ENCODE results near the gene KRTAP10-7. TPM values are rescaled to one million over a fixed set of nuclear protein-coding genes. Genes with fewer than 3 reads are reported as not detected.
"Not testable (repeated sequence)": the region's sequence is repeated elsewhere in the genome, so short reads cannot be mapped to it uniquely, and the experiment has no call there.

Gene KRTAP10-7
- total RNA-seq, 1 donor from 2014 or later, result not detected

DNA sequence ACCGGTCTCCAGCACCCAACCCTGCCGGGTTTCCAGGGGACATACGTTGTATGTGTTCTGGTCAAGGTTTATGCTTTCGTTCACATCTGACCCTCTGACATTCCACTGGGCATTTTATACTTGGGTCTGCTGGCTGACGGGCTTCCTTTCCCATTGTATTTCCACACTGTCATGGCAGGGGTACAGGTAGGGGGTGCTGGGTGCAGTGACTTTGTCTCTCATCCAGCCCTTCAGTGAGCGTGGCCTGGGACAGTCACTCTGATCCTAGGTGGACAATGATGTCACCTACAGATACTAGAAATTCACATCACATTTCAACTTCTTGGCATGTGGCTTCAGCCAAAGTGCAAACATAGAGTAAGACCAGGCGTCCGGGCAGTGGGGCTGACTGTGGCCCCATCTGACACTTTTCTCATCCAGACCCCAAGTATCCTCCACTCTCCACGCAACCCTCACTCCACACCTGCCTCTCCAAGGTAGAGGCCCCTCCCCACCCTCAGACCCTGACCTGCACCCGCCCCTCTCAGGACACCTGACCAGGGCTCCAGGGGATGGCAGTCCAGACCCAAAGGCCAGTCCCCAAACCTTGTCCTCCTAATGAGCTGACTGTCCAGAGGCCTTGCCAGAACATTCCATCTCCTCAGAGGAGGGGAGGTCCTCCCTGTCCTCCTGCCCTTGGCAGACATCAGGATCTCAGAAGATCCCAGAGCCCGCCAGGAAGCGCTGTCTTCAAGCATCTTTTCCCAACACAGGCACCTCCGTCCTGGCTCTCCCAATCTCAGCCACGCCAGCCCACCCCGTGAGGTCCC lies 36.0 kb downstream of the KRTAP10-7 start:
- DNase-seq (ENCODE audit: low spot score), result no peak

GRCh38 chr21:44637018-44637850 lies 36.8 kb downstream of the KRTAP10-7 start, which contains the start of gene KRTAP10-10:
TSS of gene KRTAP10-10 (plus strand) at chr21:44637356. CDS start at chr21:44637418, 62 bp downstream.
- no peak for DNase-seq (ENCODE audit: low spot score)

DNA sequence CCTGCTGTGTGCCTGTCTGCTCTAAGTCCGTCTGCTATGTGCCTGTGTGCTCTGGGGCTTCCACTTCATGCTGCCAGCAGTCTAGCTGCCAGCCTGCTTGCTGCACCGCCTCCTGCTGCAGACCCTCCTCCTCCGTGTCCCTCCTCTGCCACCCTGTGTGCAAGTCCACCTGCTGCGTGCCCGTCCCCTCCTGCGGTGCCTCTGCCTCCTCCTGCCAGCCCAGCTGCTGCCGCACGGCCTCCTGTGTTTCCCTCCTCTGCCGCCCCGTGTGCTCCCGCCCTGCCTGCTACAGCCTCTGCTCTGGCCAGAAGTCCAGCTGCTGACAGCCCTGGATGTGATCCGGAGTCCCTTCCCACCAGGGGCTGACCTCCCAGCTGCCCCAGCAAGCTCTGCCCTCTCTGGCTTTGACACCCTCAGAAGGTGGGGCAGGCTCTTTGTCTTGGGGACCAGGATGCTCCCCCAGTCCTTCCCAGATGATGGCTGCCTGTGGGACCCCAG lies 37.5 kb downstream of the KRTAP10-7 start:
- not testable (repeated sequence) for DNase-seq (ENCODE audit: low spot score)

GRCh38 chr21:44638506-44639330 lies 38.3 kb downstream of the KRTAP10-7 start:
- not testable (repeated sequence) for DNase-seq (ENCODE audit: low spot score)

DNA sequence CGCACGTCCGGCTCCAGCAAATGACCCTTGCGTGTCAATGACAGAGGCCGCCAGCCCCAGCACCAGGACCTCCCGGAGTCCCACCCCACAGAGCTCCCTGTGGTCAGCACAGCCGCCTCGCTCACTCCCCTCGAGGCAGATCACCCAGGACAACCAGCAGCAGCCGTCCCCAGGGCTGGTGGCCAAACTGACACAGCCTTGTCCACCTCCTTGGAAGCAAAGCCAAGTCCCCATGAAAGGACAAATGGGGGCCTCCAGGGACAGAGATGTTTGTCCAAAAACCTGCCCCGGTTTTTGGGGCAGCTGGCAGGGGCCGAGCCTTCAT lies 38.9 kb downstream of the KRTAP10-7 start:
- DNase-seq (ENCODE audit: low spot score), result no peak

GRCh38 chr21:44640761-44641160 lies 40.4 kb downstream of the KRTAP10-7 start:
- no peak for DNase-seq (ENCODE audit: low spot score)

DNA sequence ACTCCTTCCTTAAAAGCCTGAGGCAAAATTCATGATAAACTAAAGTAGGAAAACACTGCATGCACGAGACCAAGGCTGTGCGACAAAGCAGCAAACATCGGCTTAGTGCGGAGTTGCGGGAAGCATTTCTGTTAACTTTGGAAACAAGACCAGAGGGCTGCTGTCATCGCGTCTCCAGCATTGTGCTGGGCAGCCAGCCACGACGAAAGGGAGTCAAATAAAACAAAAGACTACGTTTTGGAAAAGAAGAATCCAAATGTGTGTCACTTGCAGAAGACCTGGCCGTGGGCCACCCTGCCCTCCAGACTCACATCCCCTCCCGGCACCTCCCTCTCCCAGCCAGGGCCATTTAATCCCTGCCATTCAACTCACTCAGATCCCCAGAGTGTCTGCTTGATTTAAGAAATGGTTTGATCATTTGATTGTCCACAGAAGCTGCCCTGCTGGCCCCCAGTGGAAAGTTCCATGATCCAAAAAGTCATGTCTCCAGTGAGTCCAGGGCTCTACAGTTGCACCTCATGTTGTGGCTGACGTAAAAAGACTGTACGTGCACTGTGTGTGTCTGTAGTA lies 43.4 kb downstream of the KRTAP10-7 start:
- no peak for DNase-seq (ENCODE audit: low spot score)

DNA sequence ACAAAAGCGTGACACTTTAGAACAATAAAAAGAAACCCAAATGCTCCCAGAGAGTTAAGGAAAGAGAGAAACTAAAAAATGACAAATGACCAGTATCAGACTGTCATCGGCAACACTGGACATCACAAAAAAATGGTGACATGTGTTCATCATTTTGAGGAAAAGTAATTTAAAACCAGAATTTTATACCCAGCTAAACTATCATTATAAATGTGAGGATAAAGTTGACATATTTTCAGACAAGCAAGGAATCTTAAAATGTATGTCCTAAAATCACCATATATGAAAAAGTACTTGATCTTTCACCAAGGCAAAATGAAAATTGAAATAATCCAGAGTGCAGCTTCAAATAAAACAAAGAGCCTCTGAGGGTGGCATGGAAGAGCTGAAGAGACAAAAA lies 44.5 kb downstream of the KRTAP10-7 start:
- DNase-seq (ENCODE audit: low spot score), result no peak

GRCh38 chr21:44646366-44647221 lies 46.2 kb downstream of the KRTAP10-7 start, which contains the start of gene KRTAP10-11:
TSS of gene KRTAP10-11 (plus strand) at chr21:44646414. CDS start at chr21:44646459, 45 bp downstream.
- DNase-seq (ENCODE audit: low spot score), result not testable (repeated sequence)

GRCh38 chr21:44647222-44647552 lies 46.8 kb downstream of the KRTAP10-7 start:
- no peak for DNase-seq (ENCODE audit: low spot score)

DNA sequence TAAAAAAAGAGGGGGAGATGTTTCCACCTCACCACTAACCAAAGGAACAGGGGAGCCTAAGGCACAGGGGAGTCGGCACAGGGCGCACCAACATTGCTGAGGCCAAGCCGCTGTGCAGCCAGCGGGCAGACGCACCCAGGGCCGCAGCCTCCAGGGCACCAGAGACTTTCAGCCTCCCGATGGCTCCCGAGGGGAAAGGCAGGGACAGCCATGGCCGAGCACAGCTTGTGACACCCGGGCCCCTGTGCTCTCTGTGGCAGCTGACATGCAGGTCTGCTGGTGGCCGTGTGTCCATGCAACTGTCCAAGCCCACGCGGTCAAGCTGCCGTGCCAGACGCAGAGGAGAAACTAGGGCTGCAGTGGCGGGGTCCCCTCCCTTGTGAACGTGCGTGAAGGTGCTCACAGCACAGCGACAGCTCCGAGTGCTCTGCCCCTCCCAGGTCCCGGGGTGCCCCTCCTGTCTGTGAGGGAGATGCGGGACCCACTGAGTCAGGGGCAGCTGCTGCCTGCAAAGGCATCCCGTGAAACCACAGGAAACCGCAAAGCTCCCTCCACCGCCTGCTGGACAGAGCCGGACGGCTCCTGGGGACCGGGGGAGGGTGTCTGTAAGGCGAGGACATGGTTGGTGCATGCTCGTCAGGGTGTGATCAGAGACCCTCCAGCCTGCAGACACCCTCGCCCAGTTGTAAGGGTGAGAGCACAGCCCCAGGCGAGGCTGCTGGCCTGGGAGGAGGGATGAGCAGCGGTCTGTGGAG lies 48.3 kb downstream of the KRTAP10-7 start:
- no peak for DNase-seq (ENCODE audit: low spot score)

DNA sequence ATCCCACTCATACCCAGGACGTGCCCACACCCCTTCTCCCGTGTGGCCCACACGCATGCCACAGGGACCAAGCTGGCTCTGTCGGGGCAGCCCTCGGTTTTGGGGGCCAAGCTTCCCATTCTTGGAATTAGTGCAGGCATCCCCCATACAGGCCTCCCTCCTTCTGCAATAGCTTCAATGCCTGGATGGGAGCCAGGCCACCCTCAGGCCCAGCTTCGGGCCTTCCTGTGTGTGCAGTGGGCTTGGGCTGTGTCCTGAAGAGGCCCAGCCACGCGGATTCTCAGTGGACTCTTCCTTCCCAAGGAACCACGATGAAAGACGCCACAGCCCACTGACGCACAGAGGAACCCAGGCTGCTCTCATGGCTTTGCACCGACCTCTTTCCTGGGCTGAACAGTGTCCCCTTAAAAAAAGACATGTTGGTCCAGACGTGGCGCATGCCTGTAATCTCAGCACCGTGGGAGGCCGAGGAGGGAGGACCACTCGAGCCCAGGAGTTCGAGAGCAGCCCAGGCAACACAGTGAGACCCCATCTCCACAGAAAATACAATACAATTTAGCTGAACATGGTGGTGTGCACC lies 49.2 kb downstream of the KRTAP10-7 start:
- DNase-seq (ENCODE audit: low spot score), result no peak

DNA sequence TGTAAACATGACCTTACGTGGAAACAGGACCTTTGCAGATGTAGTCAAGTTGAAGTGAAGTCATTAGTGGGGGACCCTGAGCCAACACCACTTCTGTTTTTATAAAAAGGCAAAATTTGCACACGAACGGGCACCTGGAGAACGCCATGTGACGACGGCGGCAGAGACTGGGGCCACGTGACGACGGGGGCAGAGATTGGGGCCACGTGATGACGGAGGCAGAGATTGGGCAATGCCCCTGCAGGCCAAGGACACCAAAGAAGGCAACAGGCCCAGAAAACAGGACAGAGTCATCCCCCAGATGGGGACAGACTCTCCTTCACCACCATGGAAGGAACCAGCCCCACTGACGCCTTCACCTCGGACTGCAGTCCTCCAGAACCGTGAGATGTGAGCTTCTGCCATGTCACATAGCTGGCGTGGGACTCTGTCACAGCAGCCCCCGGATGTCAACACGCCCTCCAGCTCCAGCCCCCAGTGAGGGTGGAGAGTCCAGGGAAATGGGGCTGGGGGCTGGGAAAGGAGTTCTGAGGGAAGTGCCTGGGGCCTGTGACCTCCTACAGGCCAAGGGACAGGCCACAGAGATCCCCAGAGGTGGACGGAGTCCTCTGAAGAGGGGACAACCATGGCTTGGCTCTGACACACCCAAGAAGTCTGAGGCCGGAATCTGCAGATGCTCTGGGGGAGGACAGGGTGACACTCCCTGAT lies 50.0 kb downstream of the KRTAP10-7 start:
- DNase-seq (ENCODE audit: low spot score), result no peak

DNA sequence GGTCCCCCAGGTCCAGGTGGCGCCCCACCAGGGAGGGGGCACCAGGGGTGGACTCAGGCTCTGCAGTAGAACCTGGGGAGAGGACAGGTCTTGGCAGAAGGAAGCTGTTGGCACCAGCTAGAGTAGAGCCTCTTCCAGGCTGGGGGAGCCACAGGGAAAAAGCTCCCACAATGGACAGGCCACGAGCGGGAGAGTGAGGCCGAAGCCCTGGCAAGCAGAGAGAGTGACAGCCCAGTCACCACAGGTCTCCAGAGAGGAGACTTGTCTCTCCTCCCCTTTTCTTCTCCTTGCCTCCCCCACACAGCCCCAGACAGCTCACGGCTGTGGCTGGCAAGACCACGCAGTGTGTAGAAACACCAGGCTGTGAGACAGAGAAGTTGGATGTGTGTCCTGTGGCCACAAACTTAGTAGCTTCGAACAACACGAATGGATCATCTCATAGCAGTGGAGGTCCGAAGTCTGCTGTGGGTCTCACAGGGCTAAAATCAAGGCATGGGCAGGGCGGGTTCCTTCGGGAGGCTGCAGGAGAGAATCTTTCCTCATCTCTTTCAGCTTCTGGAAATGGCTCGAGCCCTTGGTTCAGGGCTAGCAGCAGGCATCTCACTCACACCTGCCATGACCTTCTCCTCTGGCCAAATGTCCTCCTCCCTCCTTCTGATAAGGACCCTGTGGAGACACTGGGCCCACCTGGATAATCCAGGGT lies 50.7 kb downstream of the KRTAP10-7 start:
- DNase-seq (ENCODE audit: low spot score), result no peak

All from ureter (tissue), 1 donor.